IPS-18c (cell line): ENCODE measurements around the gene ZG16.
"Not testable (repeated sequence)": the region's sequence is repeated elsewhere in the genome, so short reads cannot be mapped to it uniquely, and the experiment has no call there.

Source experiments
- H3K4me3 ChIP-seq: 2 replicates; pipeline ENCODE4 v1.7.0; 2013; ENCODE audit warnings: low read depth, mild to moderate bottlenecking, low read length, moderate library complexity; ENCODE audit not compliant: insufficient read depth
- H3K9me3 ChIP-seq: one replicate; pipeline ENCODE4 v1.6.1; 2013; ENCODE audit warnings: mild to moderate bottlenecking, low read length, moderate library complexity; ENCODE audit not compliant: control insufficient read depth, insufficient read depth

The ZG16 gene

GRCh38 chr16:29745853-29746345, 32.2 kb upstream of the ZG16 start, which contains the start of gene C16orf54:
Gene C16orf54 (minus strand): TSS chr16:29745990. CDS start chr16:29744951, 1,039 bp downstream.
- Histone ChIP-seq H3K4me3 (no peak within 1 kb of the TSS), H3K9me3 (peaks cover 3% of the 10 kb centered on the region)

GRCh38 chr16:29746518-29746917, 31.5 kb upstream of the ZG16 start:
- H3K4me3 ChIP-seq, H3K9me3 ChIP-seq: not testable (repeated sequence)

- H3K4me3 ChIP-seq: no peak overlapping the region
- peaks cover 3% of the 10 kb centered on the region for H3K9me3 ChIP-seq
Observed at GRCh38 chr16:29747947-29748759, 29.9 kb upstream of the ZG16 start.

- H3K9me3 ChIP-seq, H3K4me3 ChIP-seq: not testable (repeated sequence)
Observed at GRCh38 chr16:29748760-29749149, 29.3 kb upstream of the ZG16 start.

GRCh38 chr16:29753516-29753915, 24.5 kb upstream of the ZG16 start:
- no peaks in the 10 kb centered on the region for H3K9me3 ChIP-seq
- H3K4me3 ChIP-seq: no peak overlapping the region

GRCh38 chr16:29756654-29757053, 21.4 kb upstream of the ZG16 start:
- Histone ChIP-seq H3K4me3 (no peak overlapping the region), H3K9me3 (no peaks in the 10 kb centered on the region)

GRCh38 chr16:29757086-29757485, 21.0 kb upstream of the ZG16 start:
- not testable (repeated sequence) for H3K9me3 ChIP-seq, H3K4me3 ChIP-seq

GRCh38 chr16:29757950-29758466, 20.0 kb upstream of the ZG16 start:
- no peak overlapping the region for H3K4me3 ChIP-seq

GRCh38 chr16:29760567-29761279, 17.3 kb upstream of the ZG16 start:
- Histone ChIP-seq H3K9me3 (no peaks in the 10 kb centered on the region), H3K4me3 (no peak overlapping the region)

More at GRCh38 chr16:29757950-29758466, 20.0 kb upstream of the ZG16 start:
- H3K9me3 ChIP-seq: no peaks in the 10 kb centered on the region

- not testable (repeated sequence) for H3K4me3 ChIP-seq, H3K9me3 ChIP-seq
Observed at GRCh38 chr16:29761280-29761651, 16.8 kb upstream of the ZG16 start.

- no peaks in the 10 kb centered on the region for H3K9me3 ChIP-seq
- H3K4me3 ChIP-seq: no peak overlapping the region
Observed at GRCh38 chr16:29761882-29762281, 16.2 kb upstream of the ZG16 start.

- Histone ChIP-seq H3K9me3 (no peaks in the 10 kb centered on the region), H3K4me3 (no peak overlapping the region)
Observed at GRCh38 chr16:29763326-29763725, 14.7 kb upstream of the ZG16 start.

GRCh38 chr16:29765167-29766032, 12.7 kb upstream of the ZG16 start:
- Histone ChIP-seq H3K9me3 (no peaks in the 10 kb centered on the region), H3K4me3 (no peak overlapping the region)

GRCh38 chr16:29766571-29766970, 11.5 kb upstream of the ZG16 start:
- H3K9me3 ChIP-seq: no peaks in the 10 kb centered on the region
- H3K4me3 ChIP-seq: no peak overlapping the region

GRCh38 chr16:29767062-29767461, 11.0 kb upstream of the ZG16 start:
- Histone ChIP-seq H3K9me3 (no peaks in the 10 kb centered on the region), H3K4me3 (no peak overlapping the region)

- Histone ChIP-seq H3K4me3 (no peak overlapping the region), H3K9me3 (no peaks in the 10 kb centered on the region)
Observed at GRCh38 chr16:29769507-29769906, 8.5 kb upstream of the ZG16 start.

GRCh38 chr16:29770250-29770929, 7.7 kb upstream of the ZG16 start:
- Histone ChIP-seq H3K4me3 (no peak overlapping the region), H3K9me3 (no peaks in the 10 kb centered on the region)
